Effector memory CD8-positive, alpha-beta T cell (primary cell): ENCODE results near the gene CALML6.

Source experiments
- ATAC-seq: fragments of 150-1000 bp; cut with Tn5 transposase; replicated peaks from 2 replicates; pipeline ENCODE4 v1.10.0; 2021; ENCODE audit warnings: mild to moderate bottlenecking, moderate library complexity
- DNase-seq, 3 experiments: peaks; one replicate each; pipeline ENCODE4 v3.0.0; 2021
- H3K27ac Mint-ChIP-seq, 2 donors: one replicate each; pipeline ENCODE4 v1.8.0; 2022; ENCODE audit warnings: mild to moderate bottlenecking in 2 of 2, mixed read lengths in 2 of 2, moderate library complexity in 2 of 2
- H3K27me3 Mint-ChIP-seq, 2 donors: one replicate each; pipeline ENCODE4 v1.8.0; 2022; ENCODE audit warnings: mixed read lengths in 2 of 2
- H3K36me3 Mint-ChIP-seq: one replicate; pipeline ENCODE4 v1.8.0; 2022; ENCODE audit warnings: mild to moderate bottlenecking, moderate library complexity, mixed read lengths; ENCODE audit not compliant: insufficient read depth
- H3K4me1 Mint-ChIP-seq, 2 donors: one replicate each; pipeline ENCODE4 v1.8.0; 2022; ENCODE audit warnings: low read depth in 2 of 2, mixed read lengths in 2 of 2
- H3K4me3 Mint-ChIP-seq, 2 donors: one replicate each; pipeline ENCODE4 v1.8.0; 2022; ENCODE audit warnings: mild to moderate bottlenecking in 2 of 2, mixed read lengths in 2 of 2, moderate library complexity in 2 of 2
- H3K9me3 Mint-ChIP-seq, 2 donors: one replicate each; pipeline ENCODE4 v1.8.0; 2022; ENCODE audit warnings: mixed read lengths in 2 of 2

The CALML6 gene

DNA sequence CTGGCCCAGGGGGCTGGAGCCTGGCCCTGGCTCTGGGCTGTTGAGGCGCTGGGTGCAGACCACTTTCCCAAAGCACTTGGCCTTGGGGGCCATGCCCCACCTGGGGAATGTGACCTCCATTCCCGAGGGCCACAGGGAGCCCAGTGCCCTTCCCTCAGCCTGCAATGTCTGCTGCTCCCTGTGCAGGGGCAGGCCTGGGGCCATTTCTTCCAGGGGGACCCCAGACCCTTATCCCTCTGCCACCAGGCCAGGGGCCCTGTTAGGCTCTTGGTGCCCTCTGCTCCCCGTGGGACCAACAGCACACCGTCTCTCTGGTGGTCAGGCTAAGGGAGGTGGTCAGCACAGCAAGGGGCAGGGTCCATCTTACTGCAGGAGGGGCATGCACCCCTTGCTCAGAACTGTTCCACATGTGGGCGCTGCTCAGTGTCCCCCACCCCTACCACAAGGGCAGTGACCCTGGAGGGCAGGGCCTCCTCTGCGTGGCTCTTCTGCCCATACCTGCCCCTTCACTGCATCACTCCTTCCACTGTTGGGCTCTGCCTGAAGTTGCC is 5.1 kb downstream of the CALML6 start:
- H3K4me1 Mint-ChIP-seq = peaks cover 4 to 6% of the 10 kb centered on the region in 2 donors
- ATAC-seq = no peak
- no peaks in the 10 kb centered on the region for H3K27me3 Mint-ChIP-seq
- no peaks in the 10 kb centered on the region for H3K9me3 Mint-ChIP-seq
- H3K36me3 Mint-ChIP-seq = peaks cover 9% of the 10 kb centered on the region
- no peak overlapping the region for H3K27ac Mint-ChIP-seq
- no peak for DNase-seq
- peak overlapping the region in 1 of 2 donors; percentile 38 for H3K4me3 Mint-ChIP-seq

DNA sequence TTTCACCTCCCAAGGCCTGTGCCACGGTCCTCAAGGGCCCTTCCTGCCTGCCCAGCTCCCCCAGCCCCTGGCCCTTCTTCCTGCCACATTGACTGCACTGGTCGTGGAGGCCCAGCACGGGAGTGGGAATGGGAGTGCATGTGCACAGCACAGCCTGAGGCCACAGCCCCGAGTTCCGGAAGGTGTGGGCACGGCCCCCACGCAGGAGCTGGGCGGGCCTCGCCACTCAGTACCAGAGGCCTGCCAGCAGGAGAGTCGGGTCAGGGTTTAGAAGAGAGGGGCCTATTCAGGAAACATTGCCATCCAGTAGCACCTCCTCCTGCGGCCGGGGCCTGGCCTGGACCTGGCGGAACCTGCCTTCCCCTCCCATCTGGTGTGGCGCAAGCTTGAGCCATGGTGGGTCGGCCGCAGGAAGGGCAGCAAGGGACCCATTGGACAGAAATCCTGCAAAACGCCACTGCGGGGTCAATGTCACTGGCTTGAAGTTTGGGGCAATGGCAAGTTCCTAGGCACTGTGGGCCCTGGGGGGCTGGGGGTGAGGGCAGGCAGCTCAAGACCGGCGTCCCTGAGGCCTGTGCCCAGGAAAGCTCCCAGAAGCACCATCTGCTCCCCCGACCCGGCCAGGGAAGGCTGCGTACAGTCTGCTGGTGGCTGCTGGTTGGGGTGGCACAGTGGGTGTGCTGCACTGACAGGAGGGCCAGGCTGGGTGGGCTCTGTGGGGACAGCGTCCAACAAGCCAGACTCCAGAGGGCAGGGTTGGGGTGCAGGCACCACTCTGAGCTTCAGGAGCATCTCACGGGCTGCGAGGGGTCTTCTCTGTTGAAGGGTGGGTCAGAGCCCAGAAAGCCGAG is 5.8 kb downstream of the CALML6 start:
- peaks cover 9% of the 10 kb centered on the region for H3K36me3 Mint-ChIP-seq
- ATAC-seq = no peak
- H3K9me3 Mint-ChIP-seq = no peaks in the 10 kb centered on the region
- peaks cover 4 to 6% of the 10 kb centered on the region in 2 donors for H3K4me1 Mint-ChIP-seq
- H3K4me3 Mint-ChIP-seq = peak overlapping the region in 1 of 2 donors; percentile 38
- no peak for DNase-seq
- H3K27ac Mint-ChIP-seq = no peak overlapping the region
- H3K27me3 Mint-ChIP-seq = no peaks in the 10 kb centered on the region

GRCh38 chr1:1921459-1921862 is 6.4 kb downstream of the CALML6 start:
- peaks cover 0 to 2% of the 10 kb centered on the region in 2 donors for H3K4me1 Mint-ChIP-seq
- no peak for ATAC-seq
- DNase-seq = no peak
- peaks cover 9% of the 10 kb centered on the region for H3K36me3 Mint-ChIP-seq
- no peaks in the 10 kb centered on the region for H3K9me3 Mint-ChIP-seq
- H3K27me3 Mint-ChIP-seq = no peaks in the 10 kb centered on the region
- no peak overlapping the region for H3K27ac Mint-ChIP-seq
- H3K4me3 Mint-ChIP-seq = no peak overlapping the region

GRCh38 chr1:1921901-1922701 is 7.0 kb downstream of the CALML6 start:
- Mint-ChIP-seq H3K27ac (no peak overlapping the region), H3K27me3 (no peaks in the 10 kb centered on the region), H3K9me3 (no peaks in the 10 kb centered on the region), H3K36me3 (peaks cover 9% of the 10 kb centered on the region), H3K4me3 (no peak overlapping the region), H3K4me1 (peaks cover 0 to 2% of the 10 kb centered on the region in 2 donors)
- no peak for DNase-seq
- ATAC-seq = no peak

DNA sequence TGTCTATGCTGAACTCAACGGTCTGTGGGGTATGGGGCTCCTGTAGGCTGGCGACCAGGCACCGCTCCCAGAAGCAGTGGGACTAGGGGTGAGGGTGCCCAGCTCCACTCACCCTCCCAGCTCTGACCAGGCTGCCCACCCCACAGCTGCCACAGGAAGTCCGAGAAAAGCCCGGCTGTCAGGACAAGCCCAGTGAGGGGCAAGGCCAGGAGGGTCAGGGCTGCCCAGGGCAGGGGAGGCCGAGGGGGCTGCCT is 7.6 kb downstream of the CALML6 start:
- DNase-seq (no peak), ATAC-seq (no peak)
- Mint-ChIP-seq H3K36me3 (peaks cover 9% of the 10 kb centered on the region), H3K27me3 (no peaks in the 10 kb centered on the region), H3K4me1 (peaks cover 0 to 2% of the 10 kb centered on the region in 2 donors), H3K4me3 (no peak overlapping the region), H3K9me3 (no peaks in the 10 kb centered on the region), H3K27ac (no peak overlapping the region)

DNA sequence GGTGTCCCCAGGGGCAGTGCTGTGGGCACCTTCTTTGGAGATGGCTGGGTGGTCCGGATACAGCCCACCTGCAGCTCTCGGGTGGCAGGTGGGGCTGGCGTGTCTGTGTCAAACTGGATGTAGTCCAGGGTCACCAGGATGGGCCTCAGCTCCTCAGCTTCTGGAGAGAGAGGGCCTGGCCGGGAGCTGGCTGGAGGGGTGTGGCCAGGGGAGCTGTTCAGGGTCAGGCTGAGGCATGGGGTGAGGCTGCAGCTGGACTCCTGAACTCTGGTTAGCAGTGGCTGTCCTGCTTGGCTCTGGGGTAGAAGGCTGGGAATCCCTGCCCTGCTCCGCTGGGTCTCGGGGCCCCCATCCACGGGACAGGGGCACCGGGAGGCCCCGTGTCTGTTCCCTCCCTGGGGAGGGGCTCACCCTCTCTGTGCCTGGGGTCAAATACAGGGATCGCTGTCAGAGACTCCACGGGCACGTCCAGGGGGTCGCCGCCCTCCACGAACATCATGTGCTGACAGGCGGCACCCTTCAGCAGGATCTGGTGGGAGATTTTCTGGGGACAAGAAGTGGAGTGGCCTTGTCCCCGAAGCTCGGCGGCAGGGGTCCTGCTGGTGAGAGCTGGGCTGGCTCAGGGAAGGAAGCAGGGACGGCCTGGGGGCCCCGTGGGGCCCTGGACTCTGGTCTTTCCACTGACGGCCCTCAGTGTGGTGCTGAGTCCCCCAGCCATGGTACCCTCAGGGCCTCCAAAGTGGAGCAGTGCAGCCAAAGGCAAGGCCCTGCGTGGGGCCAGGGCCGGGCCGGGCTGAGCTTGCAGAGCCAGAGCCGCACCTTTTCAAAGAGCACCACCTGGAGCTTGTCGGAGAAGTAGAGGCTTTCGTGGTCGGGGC is 8.1 kb downstream of the CALML6 start:
- H3K9me3 Mint-ChIP-seq = no peaks in the 10 kb centered on the region
- ATAC-seq (no peak), DNase-seq (no peak)
- H3K27me3 Mint-ChIP-seq = no peaks in the 10 kb centered on the region
- H3K4me1 Mint-ChIP-seq = peaks cover 0 to under 1% of the 10 kb centered on the region in 2 donors
- H3K36me3 Mint-ChIP-seq = peaks cover 9% of the 10 kb centered on the region
- no peak overlapping the region for H3K27ac Mint-ChIP-seq
- no peak overlapping the region for H3K4me3 Mint-ChIP-seq

GRCh38 chr1:1924386-1924785 is 9.3 kb downstream of the CALML6 start:
- DNase-seq (no peak), ATAC-seq (no peak)
- H3K36me3 Mint-ChIP-seq = peaks cover 6% of the 10 kb centered on the region
- no peak overlapping the region for H3K4me3 Mint-ChIP-seq
- no peaks in the 10 kb centered on the region for H3K4me1 Mint-ChIP-seq
- no peak overlapping the region for H3K27ac Mint-ChIP-seq
- no peaks in the 10 kb centered on the region for H3K27me3 Mint-ChIP-seq
- H3K9me3 Mint-ChIP-seq = no peaks in the 10 kb centered on the region

- no peaks in the 10 kb centered on the region for H3K27me3 Mint-ChIP-seq
- H3K9me3 Mint-ChIP-seq = no peaks in the 10 kb centered on the region
- ATAC-seq = no peak
- peaks cover under 1% of the 10 kb centered on the region for H3K36me3 Mint-ChIP-seq
- H3K4me3 Mint-ChIP-seq = no peak overlapping the region
- no peaks in the 10 kb centered on the region for H3K4me1 Mint-ChIP-seq
- no peak overlapping the region for H3K27ac Mint-ChIP-seq
- DNase-seq = no peak
Measured at GRCh38 chr1:1924849-1925248, 9.8 kb downstream of the CALML6 start.

DNA sequence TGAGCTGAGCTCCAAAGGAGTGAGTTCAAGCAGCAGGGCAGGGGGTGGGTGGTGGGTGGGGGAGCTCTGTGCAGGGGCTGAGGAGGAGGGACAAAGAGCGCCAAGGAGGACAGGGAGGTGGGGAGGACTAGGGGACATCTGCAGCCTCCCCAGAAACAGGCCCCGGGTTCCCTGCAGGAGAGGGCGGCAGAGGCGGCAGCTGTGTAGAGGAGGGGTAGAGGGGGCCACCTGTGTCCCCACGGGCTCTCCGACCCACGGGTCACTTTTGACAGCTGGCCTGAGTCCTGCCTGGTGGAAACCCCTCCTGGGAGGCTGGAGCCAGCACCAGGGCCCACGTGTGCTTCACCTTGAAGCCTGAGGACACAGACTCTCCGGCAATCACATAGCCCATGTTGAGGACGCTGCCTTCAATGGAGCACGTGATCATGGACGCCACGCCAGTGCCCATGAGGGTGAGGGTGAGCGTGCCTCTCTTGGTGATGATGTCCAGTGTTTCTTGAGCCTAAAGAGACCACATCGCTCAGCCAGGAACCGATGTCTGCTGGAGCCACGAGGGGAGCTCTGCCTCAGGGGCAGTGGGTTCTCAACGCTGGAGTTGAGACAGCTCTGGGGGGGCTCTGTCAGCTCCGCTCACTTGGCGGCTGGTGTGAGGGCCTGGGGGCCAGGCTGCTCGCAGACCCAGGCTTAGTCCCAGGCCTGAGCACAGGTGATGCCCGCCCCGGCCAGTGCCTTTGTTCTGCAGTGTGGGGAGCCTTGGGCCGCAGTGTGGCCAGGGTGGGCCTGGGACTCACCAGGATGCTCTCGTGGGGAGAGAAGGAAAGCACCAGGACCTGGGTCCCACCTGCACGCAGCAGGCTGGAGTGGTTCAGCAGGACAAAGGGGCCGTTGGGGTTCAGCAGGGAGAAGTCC is 10.6 kb downstream of the CALML6 start:
- DNase-seq (no peak), ATAC-seq (no peak)
- Mint-ChIP-seq H3K36me3 (no peaks in the 10 kb centered on the region), H3K9me3 (no peaks in the 10 kb centered on the region), H3K27me3 (no peaks in the 10 kb centered on the region), H3K27ac (no peak overlapping the region), H3K4me3 (no peak overlapping the region), H3K4me1 (no peaks in the 10 kb centered on the region)

DNA sequence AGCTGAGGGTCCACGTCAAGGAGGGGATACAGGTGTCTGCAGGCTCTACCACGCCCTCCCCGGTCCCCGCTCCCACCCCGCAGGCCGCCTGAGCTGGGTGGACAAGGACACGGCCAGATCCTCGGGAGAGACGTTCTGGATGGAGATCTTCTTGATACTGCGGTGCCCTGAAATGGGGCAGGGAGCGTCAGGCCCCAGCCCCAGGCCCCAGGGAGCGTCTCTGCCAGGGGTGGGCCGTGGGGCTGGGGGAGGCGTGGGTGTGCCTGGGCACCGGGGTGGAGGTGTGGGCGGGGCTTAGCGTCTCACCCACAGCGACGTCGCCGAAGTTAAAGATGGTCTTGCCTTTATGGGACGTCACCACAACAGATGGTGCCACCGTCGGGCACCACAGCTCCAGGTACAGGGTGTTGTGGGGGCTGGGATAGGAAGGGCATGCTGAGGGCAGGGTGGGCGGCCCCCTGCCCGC is 11.3 kb downstream of the CALML6 start:
- Mint-ChIP-seq H3K4me3 (no peak overlapping the region), H3K27me3 (no peaks in the 10 kb centered on the region), H3K9me3 (no peaks in the 10 kb centered on the region), H3K4me1 (no peaks in the 10 kb centered on the region), H3K36me3 (no peaks in the 10 kb centered on the region), H3K27ac (no peak overlapping the region)
- DNase-seq (no peak), ATAC-seq (no peak)

GRCh38 chr1:1926886-1927660 is 12.0 kb downstream of the CALML6 start:
- H3K27me3 Mint-ChIP-seq = no peaks in the 10 kb centered on the region
- no peaks in the 10 kb centered on the region for H3K9me3 Mint-ChIP-seq
- H3K36me3 Mint-ChIP-seq = no peaks in the 10 kb centered on the region
- ATAC-seq (no peak), DNase-seq (no peak)
- H3K27ac Mint-ChIP-seq = no peak overlapping the region
- H3K4me1 Mint-ChIP-seq = no peaks in the 10 kb centered on the region
- H3K4me3 Mint-ChIP-seq = no peak overlapping the region

- ATAC-seq (no peak), DNase-seq (no peak)
- Mint-ChIP-seq H3K27me3 (no peaks in the 10 kb centered on the region), H3K36me3 (no peaks in the 10 kb centered on the region), H3K4me3 (no peak overlapping the region), H3K4me1 (no peaks in the 10 kb centered on the region), H3K27ac (no peak overlapping the region), H3K9me3 (no peaks in the 10 kb centered on the region)
Measured at GRCh38 chr1:1927751-1928150, 12.7 kb downstream of the CALML6 start.
